H1 (cell line): ENCODE measurements around the gene LMBR1.

Source experiments
- JUND ChIP-seq: IDR thresholded peaks from 2 replicates; pipeline ENCODE4 v1.6.1; 2011; ENCODE audit warnings: mild to moderate bottlenecking, improper control_type of control experiment, low read length
- POLR2A ChIP-seq, 2 experiments: IDR thresholded peaks; 1 replicate in 1 of 2; 2 replicates in 1 of 2; pipeline ENCODE4 v1.6.1; 2011; ENCODE audit warnings: low read depth in 2 of 2, low read length in 2 of 2, mild to moderate bottlenecking in 2 of 2; ENCODE audit errors: control extremely low read depth in 1 of 2
- ZNF274 ChIP-seq: IDR thresholded peaks from 2 replicates; pipeline ENCODE4 v1.7.0; 2012; ENCODE audit warnings: low read length, borderline replicate concordance; ENCODE audit errors: extremely low read depth
- TF ChIP-seq, protein P1 (sequence below), 3 experiments: IDR thresholded peaks; 1 replicate in 2 of 3; 2 replicates in 1 of 3; pipeline versions ENCODE4 v1.5.1 to v1.6.1; 2011; ENCODE audit warnings: low read length in 3 of 3, mild to moderate bottlenecking in 3 of 3, inconsistent platforms in 2 of 3, low read depth in 1 of 3, moderate library complexity in 1 of 3; ENCODE audit not compliant: insufficient read depth in 1 of 3; ENCODE audit errors: control extremely low read depth in 1 of 3

DNA sequence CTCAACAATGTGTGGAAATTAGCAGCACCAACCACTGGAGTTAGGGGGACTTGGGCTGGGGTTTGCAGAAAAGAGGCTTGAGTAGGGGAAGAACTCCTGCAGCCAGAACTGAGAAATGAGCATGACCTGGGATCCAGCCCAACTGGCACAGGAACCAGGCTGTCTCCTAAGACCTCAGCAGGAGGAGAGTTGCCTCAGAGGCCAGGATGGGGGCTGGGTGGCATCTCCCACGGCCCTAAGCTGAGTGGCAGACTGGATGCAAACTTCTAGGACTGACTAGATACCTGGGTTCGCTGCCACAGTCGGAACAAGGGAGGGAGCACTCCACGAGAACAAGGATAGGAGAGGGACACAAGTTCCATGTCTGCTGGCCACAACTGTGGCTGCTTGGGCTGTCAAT is 189.8 kb downstream of the LMBR1 start:
- TF ChIP-seq, protein P1, sequence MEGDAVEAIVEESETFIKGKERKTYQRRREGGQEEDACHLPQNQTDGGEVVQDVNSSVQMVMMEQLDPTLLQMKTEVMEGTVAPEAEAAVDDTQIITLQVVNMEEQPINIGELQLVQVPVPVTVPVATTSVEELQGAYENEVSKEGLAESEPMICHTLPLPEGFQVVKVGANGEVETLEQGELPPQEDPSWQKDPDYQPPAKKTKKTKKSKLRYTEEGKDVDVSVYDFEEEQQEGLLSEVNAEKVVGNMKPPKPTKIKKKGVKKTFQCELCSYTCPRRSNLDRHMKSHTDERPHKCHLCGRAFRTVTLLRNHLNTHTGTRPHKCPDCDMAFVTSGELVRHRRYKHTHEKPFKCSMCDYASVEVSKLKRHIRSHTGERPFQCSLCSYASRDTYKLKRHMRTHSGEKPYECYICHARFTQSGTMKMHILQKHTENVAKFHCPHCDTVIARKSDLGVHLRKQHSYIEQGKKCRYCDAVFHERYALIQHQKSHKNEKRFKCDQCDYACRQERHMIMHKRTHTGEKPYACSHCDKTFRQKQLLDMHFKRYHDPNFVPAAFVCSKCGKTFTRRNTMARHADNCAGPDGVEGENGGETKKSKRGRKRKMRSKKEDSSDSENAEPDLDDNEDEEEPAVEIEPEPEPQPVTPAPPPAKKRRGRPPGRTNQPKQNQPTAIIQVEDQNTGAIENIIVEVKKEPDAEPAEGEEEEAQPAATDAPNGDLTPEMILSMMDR (IDR thresholded peaks at IDR 0.05; ENCODE audit: control extremely low read depth in 1 of 3, insufficient read depth in 1 of 3, low read depth in 1 of 3, low read length in 3 of 3): no peak
- TF ChIP-seq JUND: no peak
- no peak for TF ChIP-seq ZNF274
- no peak for TF ChIP-seq POLR2A (IDR thresholded peaks at IDR 0.05; ENCODE audit: control extremely low read depth in 1 of 2, low read depth in 2 of 2, low read length in 2 of 2)
